Neural crest cell (in vitro differentiated cells): ENCODE data around the gene ZSWIM2. TPM values are rescaled to one million over a fixed set of nuclear protein-coding genes. Genes with fewer than 3 reads are reported as not detected.

Experiments
- DNase-seq: peaks from one replicate; pipeline ENCODE4 v3.0.0; 2021; ENCODE audit warnings: low read depth, mixed read lengths, low spot score
- H3K27ac Mint-ChIP-seq: one replicate; pipeline ENCODE4 v1.8.0; 2021; ENCODE audit warnings: mild to moderate bottlenecking, mixed read lengths; ENCODE audit not compliant: unreplicated experiment
- H3K27me3 Mint-ChIP-seq: 2 replicates; pipeline ENCODE4 v1.8.0; 2021; ENCODE audit warnings: low read depth, mild to moderate bottlenecking, mixed read lengths
- H3K36me3 Mint-ChIP-seq: 2 replicates; pipeline ENCODE4 v1.8.0; 2021; ENCODE audit warnings: low read depth, mild to moderate bottlenecking, mixed read lengths
- H3K4me1 Mint-ChIP-seq: 2 replicates; pipeline ENCODE4 v1.8.0; 2021; ENCODE audit warnings: mixed read lengths
- H3K4me3 Mint-ChIP-seq: one replicate; pipeline ENCODE4 v1.8.0; 2021; ENCODE audit warnings: mild to moderate bottlenecking, mixed read lengths
- H3K9me3 Mint-ChIP-seq: 2 replicates; pipeline ENCODE4 v1.8.0; 2021; ENCODE audit warnings: mixed read lengths
- total RNA-seq: library from RNA; stranded (reverse); gene quantifications from 2 replicates; pipeline ENCODE4 v1.2.1, GENCODE V29; 2021
- TF ChIP-seq, protein P1 (sequence below): fragments of 200-600 bp; sonication (generic); conservative IDR thresholded peaks from 2 replicates; pipeline ENCODE4 v1.5.0; 2021; ENCODE audit warnings: antibody characterized with exemption, mild to moderate bottlenecking

ZSWIM2 gene
- total RNA-seq, 1 donor from 2014 or later: not detected

- no peaks in the 10 kb centered on the region for H3K36me3 Mint-ChIP-seq
- H3K27me3 Mint-ChIP-seq: no peaks in the 10 kb centered on the region
- H3K4me1 Mint-ChIP-seq: peaks cover 12% of the 10 kb centered on the region
- TF ChIP-seq, protein P1, sequence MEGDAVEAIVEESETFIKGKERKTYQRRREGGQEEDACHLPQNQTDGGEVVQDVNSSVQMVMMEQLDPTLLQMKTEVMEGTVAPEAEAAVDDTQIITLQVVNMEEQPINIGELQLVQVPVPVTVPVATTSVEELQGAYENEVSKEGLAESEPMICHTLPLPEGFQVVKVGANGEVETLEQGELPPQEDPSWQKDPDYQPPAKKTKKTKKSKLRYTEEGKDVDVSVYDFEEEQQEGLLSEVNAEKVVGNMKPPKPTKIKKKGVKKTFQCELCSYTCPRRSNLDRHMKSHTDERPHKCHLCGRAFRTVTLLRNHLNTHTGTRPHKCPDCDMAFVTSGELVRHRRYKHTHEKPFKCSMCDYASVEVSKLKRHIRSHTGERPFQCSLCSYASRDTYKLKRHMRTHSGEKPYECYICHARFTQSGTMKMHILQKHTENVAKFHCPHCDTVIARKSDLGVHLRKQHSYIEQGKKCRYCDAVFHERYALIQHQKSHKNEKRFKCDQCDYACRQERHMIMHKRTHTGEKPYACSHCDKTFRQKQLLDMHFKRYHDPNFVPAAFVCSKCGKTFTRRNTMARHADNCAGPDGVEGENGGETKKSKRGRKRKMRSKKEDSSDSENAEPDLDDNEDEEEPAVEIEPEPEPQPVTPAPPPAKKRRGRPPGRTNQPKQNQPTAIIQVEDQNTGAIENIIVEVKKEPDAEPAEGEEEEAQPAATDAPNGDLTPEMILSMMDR: no peak
- no peak overlapping the region for H3K4me3 Mint-ChIP-seq
- H3K9me3 Mint-ChIP-seq: no peaks in the 10 kb centered on the region
- DNase-seq: no peak
- no peak overlapping the region for H3K27ac Mint-ChIP-seq
Measured at GRCh38 chr2:186889101-186889879, 40.3 kb upstream of the ZSWIM2 start.

GRCh38 chr2:186887107-186888090 lies 38.4 kb upstream of the ZSWIM2 start:
- no peak for DNase-seq
- Mint-ChIP-seq H3K36me3 (peaks cover 8% of the 10 kb centered on the region), H3K4me3 (no peak overlapping the region), H3K9me3 (peaks cover 4% of the 10 kb centered on the region), H3K4me1 (peaks cover 20% of the 10 kb centered on the region), H3K27ac (peak overlapping the region; percentile 51), H3K27me3 (no peaks in the 10 kb centered on the region)
- TF ChIP-seq, protein P1: no peak

DNA sequence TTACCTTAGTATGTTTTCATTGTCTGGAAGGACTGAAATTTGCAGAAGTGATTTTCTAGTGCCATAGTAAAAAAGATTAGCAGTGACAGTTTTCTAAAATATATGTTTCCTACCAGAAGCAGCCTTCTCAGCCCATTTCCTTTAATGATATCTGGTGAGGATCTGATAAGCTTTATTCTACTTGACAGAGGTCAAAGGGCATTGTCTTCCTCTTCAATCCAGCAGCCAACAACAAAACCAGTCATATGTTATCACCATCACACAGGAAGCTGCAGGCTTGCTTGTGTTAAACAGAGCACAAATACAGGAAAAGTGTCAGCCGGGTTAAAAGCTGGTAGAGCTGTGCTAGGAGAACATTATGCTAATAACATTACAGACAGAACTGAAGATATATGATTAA lies 35.6 kb upstream of the ZSWIM2 start:
- Mint-ChIP-seq H3K9me3 (peaks cover 13% of the 10 kb centered on the region), H3K27me3 (no peaks in the 10 kb centered on the region), H3K36me3 (peaks cover 13% of the 10 kb centered on the region), H3K27ac (no peak overlapping the region), H3K4me1 (peaks cover 20% of the 10 kb centered on the region), H3K4me3 (no peak overlapping the region)
- DNase-seq: no peak
- TF ChIP-seq, protein P1: no peak

DNA sequence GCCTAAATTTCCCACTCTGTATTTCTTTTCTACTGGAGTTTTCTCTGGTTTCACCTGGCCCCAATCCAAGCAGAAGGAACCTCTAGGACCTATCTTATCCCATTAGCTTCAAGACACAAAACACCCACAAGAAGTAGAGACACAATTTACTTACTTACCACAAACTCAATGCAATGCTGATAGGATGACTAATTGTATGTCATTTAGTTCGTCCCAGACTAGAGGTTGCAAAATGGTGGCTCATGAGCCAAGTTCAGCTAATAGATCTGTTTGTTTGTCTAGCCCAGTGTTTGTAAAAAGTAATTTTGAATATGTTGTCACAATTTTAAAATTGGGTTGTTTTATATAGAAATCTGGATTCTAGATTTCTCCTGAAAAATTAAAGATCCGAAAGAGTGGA lies 34.7 kb upstream of the ZSWIM2 start:
- H3K4me1 Mint-ChIP-seq: peaks cover 20% of the 10 kb centered on the region
- no peaks in the 10 kb centered on the region for H3K27me3 Mint-ChIP-seq
- H3K36me3 Mint-ChIP-seq: peaks cover 13% of the 10 kb centered on the region
- H3K9me3 Mint-ChIP-seq: peaks cover 13% of the 10 kb centered on the region
- TF ChIP-seq, protein P1: no peak
- H3K27ac Mint-ChIP-seq: peak overlapping the region; percentile 43
- H3K4me3 Mint-ChIP-seq: no peak overlapping the region
- DNase-seq: no peak

GRCh38 chr2:186882511-186883071 lies 33.6 kb upstream of the ZSWIM2 start:
- Mint-ChIP-seq H3K4me1 (peaks cover 20% of the 10 kb centered on the region), H3K36me3 (peaks cover 13% of the 10 kb centered on the region), H3K4me3 (no peak overlapping the region), H3K9me3 (peaks cover 13% of the 10 kb centered on the region), H3K27ac (no peak overlapping the region), H3K27me3 (no peaks in the 10 kb centered on the region)
- DNase-seq: no peak
- TF ChIP-seq, protein P1: no peak
